ENCODE data around the gene SALL3.

The SALL3 gene

GRCh38 chr18:78980777-78981380 is 1.3 kb downstream of the SALL3 start:
- DNase-seq (ENCODE audit: low read depth, low spot score), result no peak
- Histone ChIP-seq H3K27me3 (ENCODE audit: control insufficient read depth, insufficient read depth, low read length) (peaks cover 20% of the 10 kb centered on the region), H3K9me3 (ENCODE audit: control insufficient read depth, insufficient read depth, low read length) (no peaks in the 10 kb centered on the region), H3K36me3 (ENCODE audit: control insufficient read depth, insufficient read depth, low read length) (no peaks in the 10 kb centered on the region), H3K27ac (ENCODE audit: low read length) (no peak overlapping the region), H3K4me3 (ENCODE audit: low read length) (peak overlapping the region; percentile 96), H3K4me1 (ENCODE audit: control insufficient read depth, insufficient read depth, low read length) (peaks cover 5% of the 10 kb centered on the region)
- no CpG with 5 or more reads among the region's 68 CpGs for WGBS (ENCODE audit: insufficient coverage, insufficient read length)

DNA sequence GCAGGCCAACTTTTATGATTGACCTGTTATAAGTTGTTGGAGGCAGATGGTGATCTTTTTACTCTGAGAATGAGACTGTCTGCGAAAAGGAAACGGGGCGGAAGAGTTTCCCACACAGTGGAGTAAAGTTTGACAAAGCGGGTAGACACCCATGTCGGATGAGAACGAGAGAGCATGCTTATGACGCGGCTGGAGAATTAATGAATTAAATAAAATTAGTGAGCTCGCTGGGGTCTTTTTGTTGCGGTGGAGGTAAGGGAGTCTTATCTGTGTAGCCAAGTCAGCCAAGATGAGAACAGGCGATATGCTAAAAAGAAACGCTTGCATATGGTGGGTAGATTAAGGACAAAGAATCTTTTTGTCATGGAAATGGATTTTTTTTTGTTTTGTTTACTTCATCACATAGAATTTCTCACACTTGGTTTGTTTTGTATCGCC is 1.8 kb downstream of the SALL3 start:
- Histone ChIP-seq H3K36me3 (ENCODE audit: control insufficient read depth, insufficient read depth, low read length) (no peaks in the 10 kb centered on the region), H3K4me1 (ENCODE audit: control insufficient read depth, insufficient read depth, low read length) (peaks cover 7% of the 10 kb centered on the region), H3K27me3 (ENCODE audit: control insufficient read depth, insufficient read depth, low read length) (peaks cover 18% of the 10 kb centered on the region), H3K27ac (ENCODE audit: low read length) (no peak overlapping the region), H3K4me3 (ENCODE audit: low read length) (peak overlapping the region; percentile 96; the same call in 1 of the 2 replicates), H3K9me3 (ENCODE audit: control insufficient read depth, insufficient read depth, low read length) (no peaks in the 10 kb centered on the region)
- DNase-seq (ENCODE audit: low read depth, low spot score), result no peak
- no CpG with 5 or more reads among the region's 13 CpGs for WGBS (ENCODE audit: insufficient coverage, insufficient read length)

DNA sequence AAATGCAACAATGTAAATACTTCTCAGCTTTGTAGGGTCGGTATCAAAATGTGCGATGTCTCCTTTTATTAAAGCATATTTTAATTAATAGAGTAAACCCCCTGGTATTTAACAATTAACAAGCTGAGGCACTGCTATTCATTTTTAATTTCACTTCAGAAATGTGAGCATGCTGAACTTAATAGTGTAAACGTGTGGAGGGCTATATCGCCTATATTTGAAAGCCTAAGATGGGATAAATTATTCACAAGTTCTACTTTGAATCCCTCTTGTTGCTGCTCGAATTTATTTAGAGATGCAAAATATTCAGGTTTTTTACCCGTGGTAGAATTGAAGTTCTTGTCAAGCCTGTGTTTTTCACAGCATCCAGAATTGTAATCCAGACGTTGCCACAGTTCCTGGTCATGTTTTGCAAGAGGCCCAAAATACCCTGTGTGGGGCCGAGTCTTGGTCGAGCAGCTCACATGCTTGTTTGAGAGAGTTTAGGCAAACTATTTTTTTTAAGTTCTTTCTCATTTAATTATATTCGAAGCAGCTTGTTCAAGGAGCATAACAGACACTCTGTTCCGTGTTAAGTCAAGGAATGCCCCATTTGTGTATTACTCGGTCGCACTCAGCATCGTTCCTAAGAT is 2.5 kb downstream of the SALL3 start:
- no peak for DNase-seq (ENCODE audit: low read depth, low spot score)
- Histone ChIP-seq H3K9me3 (ENCODE audit: control insufficient read depth, insufficient read depth, low read length) (no peaks in the 10 kb centered on the region), H3K27me3 (ENCODE audit: control insufficient read depth, insufficient read depth, low read length) (peaks cover 11% of the 10 kb centered on the region; the same call in 1 of the 2 replicates), H3K27ac (ENCODE audit: low read length) (no peak overlapping the region), H3K36me3 (ENCODE audit: control insufficient read depth, insufficient read depth, low read length) (no peaks in the 10 kb centered on the region), H3K4me3 (ENCODE audit: low read length) (peak overlapping the region; percentile 96; the same call in 1 of the 2 replicates), H3K4me1 (ENCODE audit: control insufficient read depth, insufficient read depth, low read length) (peaks cover 5% of the 10 kb centered on the region)
- WGBS (ENCODE audit: insufficient coverage, insufficient read length), result no CpG with 5 or more reads among the region's 14 CpGs

GRCh38 chr18:78983512-78983911 is 3.9 kb downstream of the SALL3 start:
- no peak for DNase-seq (ENCODE audit: low read depth, low spot score)
- no CpG with 5 or more reads among the region's 3 CpGs for WGBS (ENCODE audit: insufficient coverage, insufficient read length)
- H3K27ac ChIP-seq (ENCODE audit: low read length), result no peak overlapping the region
- peaks cover 7% of the 10 kb centered on the region for H3K4me1 ChIP-seq (ENCODE audit: control insufficient read depth, insufficient read depth, low read length)
- no peaks in the 10 kb centered on the region for H3K36me3 ChIP-seq (ENCODE audit: control insufficient read depth, insufficient read depth, low read length)
- H3K4me3 ChIP-seq (ENCODE audit: low read length), result no peak overlapping the region
- H3K9me3 ChIP-seq (ENCODE audit: control insufficient read depth, insufficient read depth, low read length), result no peaks in the 10 kb centered on the region
- peaks cover 2% of the 10 kb centered on the region; the same call in 1 of the 2 replicates for H3K27me3 ChIP-seq (ENCODE audit: control insufficient read depth, insufficient read depth, low read length)

DNA sequence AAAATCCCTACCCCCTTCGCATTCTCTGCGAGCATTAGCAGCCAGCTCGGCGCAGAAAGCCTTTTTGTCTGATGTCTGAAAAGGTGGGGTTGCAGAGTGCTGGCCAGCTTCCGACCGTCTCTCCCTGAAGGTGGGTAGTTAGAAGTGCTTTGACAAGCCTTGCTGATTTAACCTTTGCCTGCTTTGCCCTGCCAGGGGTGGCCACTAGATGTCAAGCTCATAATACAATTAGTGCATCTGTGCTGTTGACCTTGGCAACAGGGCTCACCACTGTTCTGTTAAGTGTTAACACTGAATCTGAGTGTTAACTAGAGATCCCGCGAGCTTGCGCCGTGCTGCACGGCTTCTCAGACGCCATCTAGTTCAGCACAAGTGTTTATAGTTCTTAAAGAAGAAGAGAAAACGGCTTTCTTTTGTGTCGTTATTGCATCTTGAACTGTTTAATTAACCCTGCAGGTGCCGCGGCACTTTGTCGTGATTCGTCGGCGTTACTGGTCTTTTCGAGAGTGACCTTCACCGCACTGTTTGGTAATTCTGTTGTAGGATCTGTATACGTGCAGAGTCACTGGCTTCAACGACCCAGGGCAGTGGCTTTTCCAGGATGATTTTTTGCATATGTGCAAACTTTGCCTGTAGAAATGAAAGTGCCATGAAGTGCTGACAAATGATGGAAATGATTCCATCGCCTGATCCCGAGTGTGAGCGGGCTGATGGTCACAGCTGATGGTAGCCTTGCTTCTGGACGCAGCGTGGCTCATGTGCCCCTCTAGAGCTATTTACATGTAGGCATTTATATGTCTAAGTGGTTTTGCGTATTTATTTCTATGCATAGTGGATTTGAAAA is 5.5 kb downstream of the SALL3 start:
- no peak for DNase-seq (ENCODE audit: low read depth, low spot score)
- peak overlapping the region; percentile 15; the same call in 1 of the 2 replicates for H3K4me3 ChIP-seq (ENCODE audit: low read length)
- no peaks in the 10 kb centered on the region for H3K9me3 ChIP-seq (ENCODE audit: control insufficient read depth, insufficient read depth, low read length)
- no peaks in the 10 kb centered on the region for H3K36me3 ChIP-seq (ENCODE audit: control insufficient read depth, insufficient read depth, low read length)
- no peak overlapping the region for H3K27ac ChIP-seq (ENCODE audit: low read length)
- H3K27me3 ChIP-seq (ENCODE audit: control insufficient read depth, insufficient read depth, low read length), result peaks cover 2% of the 10 kb centered on the region; the same call in 1 of the 2 replicates
- WGBS (ENCODE audit: insufficient coverage, insufficient read length), result no CpG with 5 or more reads among the region's 30 CpGs
- peaks cover 7% of the 10 kb centered on the region for H3K4me1 ChIP-seq (ENCODE audit: control insufficient read depth, insufficient read depth, low read length)

DNA sequence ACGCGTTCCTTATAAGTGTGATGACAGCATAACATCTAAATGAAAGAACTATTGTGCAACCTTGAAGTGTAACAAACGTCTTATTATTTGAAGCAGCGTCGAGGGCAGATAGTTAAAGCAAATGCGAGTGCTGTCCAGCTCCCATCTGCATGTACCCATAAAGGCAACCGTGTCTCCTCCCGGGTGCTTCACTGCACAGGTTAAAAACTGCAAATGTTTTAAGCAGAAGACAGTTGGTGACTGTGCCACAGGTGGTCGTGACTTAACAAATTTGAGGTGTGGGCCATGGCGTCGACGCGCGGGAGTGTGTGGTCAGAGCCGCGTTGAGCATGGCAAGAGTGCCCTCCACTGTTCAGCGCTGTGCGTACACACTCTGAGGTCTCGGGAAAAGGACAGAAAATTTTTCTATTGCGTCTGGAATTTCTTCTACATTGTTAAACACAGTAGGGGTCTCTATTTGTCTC is 6.4 kb downstream of the SALL3 start:
- Histone ChIP-seq H3K36me3 (ENCODE audit: control insufficient read depth, insufficient read depth, low read length) (no peaks in the 10 kb centered on the region), H3K4me3 (ENCODE audit: low read length) (no peak overlapping the region; the same call in 1 of the 2 replicates), H3K27ac (ENCODE audit: low read length) (no peak overlapping the region), H3K4me1 (ENCODE audit: control insufficient read depth, insufficient read depth, low read length) (peaks cover 7% of the 10 kb centered on the region), H3K9me3 (ENCODE audit: control insufficient read depth, insufficient read depth, low read length) (no peaks in the 10 kb centered on the region), H3K27me3 (ENCODE audit: control insufficient read depth, insufficient read depth, low read length) (peaks cover 2% of the 10 kb centered on the region; the same call in 1 of the 2 replicates)
- no CpG with 5 or more reads among the region's 20 CpGs for WGBS (ENCODE audit: insufficient coverage, insufficient read length)
- DNase-seq (ENCODE audit: low read depth, low spot score), result no peak

GRCh38 chr18:78991446-78991845 is 11.8 kb downstream of the SALL3 start:
- Histone ChIP-seq H3K27ac (ENCODE audit: low read length) (no peak overlapping the region), H3K27me3 (ENCODE audit: control insufficient read depth, insufficient read depth, low read length) (no peaks in the 10 kb centered on the region), H3K4me3 (ENCODE audit: low read length) (no peak overlapping the region), H3K36me3 (ENCODE audit: control insufficient read depth, insufficient read depth, low read length) (peaks cover 41% of the 10 kb centered on the region), H3K9me3 (ENCODE audit: control insufficient read depth, insufficient read depth, low read length) (no peaks in the 10 kb centered on the region), H3K4me1 (ENCODE audit: control insufficient read depth, insufficient read depth, low read length) (peaks cover 3% of the 10 kb centered on the region; the same call in 1 of the 2 replicates)
- no CpG with 5 or more reads among the region's 13 CpGs for WGBS (ENCODE audit: insufficient coverage, insufficient read length)
- DNase-seq (ENCODE audit: low read depth, low spot score), result no peak

GRCh38 chr18:78992041-78993011 is 12.7 kb downstream of the SALL3 start:
- no peak overlapping the region for H3K27ac ChIP-seq (ENCODE audit: low read length)
- no peaks in the 10 kb centered on the region for H3K9me3 ChIP-seq (ENCODE audit: control insufficient read depth, insufficient read depth, low read length)
- no peak overlapping the region for H3K4me3 ChIP-seq (ENCODE audit: low read length)
- peaks cover 3% of the 10 kb centered on the region; the same call in 1 of the 2 replicates for H3K4me1 ChIP-seq (ENCODE audit: control insufficient read depth, insufficient read depth, low read length)
- no CpG with 5 or more reads among the region's 129 CpGs for WGBS (ENCODE audit: insufficient coverage, insufficient read length)
- H3K27me3 ChIP-seq (ENCODE audit: control insufficient read depth, insufficient read depth, low read length), result no peaks in the 10 kb centered on the region
- peaks cover 48% of the 10 kb centered on the region for H3K36me3 ChIP-seq (ENCODE audit: control insufficient read depth, insufficient read depth, low read length)
- DNase-seq (ENCODE audit: low read depth, low spot score), result no peak

- Histone ChIP-seq H3K27ac (ENCODE audit: low read length) (no peak overlapping the region), H3K27me3 (ENCODE audit: control insufficient read depth, insufficient read depth, low read length) (no peaks in the 10 kb centered on the region), H3K9me3 (ENCODE audit: control insufficient read depth, insufficient read depth, low read length) (no peaks in the 10 kb centered on the region), H3K36me3 (ENCODE audit: control insufficient read depth, insufficient read depth, low read length) (peaks cover 48% of the 10 kb centered on the region), H3K4me3 (ENCODE audit: low read length) (no peak overlapping the region), H3K4me1 (ENCODE audit: control insufficient read depth, insufficient read depth, low read length) (no peaks in the 10 kb centered on the region)
- DNase-seq (ENCODE audit: low read depth, low spot score), result no peak
- WGBS (ENCODE audit: insufficient coverage, insufficient read length), result no CpG with 5 or more reads among the region's 90 CpGs
Measured at GRCh38 chr18:78993014-78993926, 13.7 kb downstream of the SALL3 start.
